Right renal cortex interstitium (tissue), 3 donors: ENCODE results near the gene HOXA6. TPM values are rescaled to one million over a fixed set of nuclear protein-coding genes. Genes with fewer than 3 reads are reported as not detected.

Experiments
- DNase-seq, 3 donors: peaks; one replicate each; pipeline ENCODE4 v3.0.0-alpha.2; 2013; ENCODE audit warnings: low read depth in 3 of 3, low spot score in 2 of 3
- polyA plus RNA-seq, 3 donors: library from polyadenylated mRNA; unstranded; fragments of 120-200 nt; gene quantifications; one replicate each; pipeline ENCODE4 v1.2.1, GENCODE V29; 2013; ENCODE audit not compliant: insufficient read length in 3 of 3

The HOXA6 gene
- polyA plus RNA-seq, 3 donors = 18.7 to 24.4 (median 22.0) TPM

DNA sequence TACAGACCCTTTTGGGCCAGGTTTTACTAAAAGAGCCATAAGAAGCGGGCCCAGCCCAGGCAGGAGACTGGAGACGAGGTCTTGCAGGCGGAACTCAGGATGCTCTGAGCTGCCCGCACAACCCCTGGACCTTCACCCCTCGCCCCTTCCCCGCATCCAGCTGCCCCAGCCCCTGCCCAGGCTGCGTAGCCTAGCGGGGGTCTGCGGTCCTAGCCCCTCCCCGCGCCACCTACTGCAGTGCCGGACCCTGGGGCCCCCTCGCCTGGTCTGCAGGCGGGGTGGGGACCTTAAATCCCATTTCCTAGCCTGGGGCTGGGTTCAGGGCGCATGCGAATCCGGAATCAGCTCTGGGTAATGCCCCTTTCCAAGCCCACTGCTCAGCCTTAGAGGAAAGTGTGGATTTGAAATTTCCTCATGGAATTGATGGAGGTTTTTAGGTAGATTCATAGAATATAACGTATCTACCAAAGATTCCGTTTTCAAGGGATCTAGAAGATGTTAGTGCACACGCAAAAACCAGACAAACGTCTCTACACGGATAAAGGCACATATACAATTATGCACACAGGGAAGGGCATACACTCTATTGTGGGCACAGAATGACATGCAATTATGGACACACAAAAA is 5.4 kb upstream of the HOXA6 start:
- no peak for DNase-seq

DNA sequence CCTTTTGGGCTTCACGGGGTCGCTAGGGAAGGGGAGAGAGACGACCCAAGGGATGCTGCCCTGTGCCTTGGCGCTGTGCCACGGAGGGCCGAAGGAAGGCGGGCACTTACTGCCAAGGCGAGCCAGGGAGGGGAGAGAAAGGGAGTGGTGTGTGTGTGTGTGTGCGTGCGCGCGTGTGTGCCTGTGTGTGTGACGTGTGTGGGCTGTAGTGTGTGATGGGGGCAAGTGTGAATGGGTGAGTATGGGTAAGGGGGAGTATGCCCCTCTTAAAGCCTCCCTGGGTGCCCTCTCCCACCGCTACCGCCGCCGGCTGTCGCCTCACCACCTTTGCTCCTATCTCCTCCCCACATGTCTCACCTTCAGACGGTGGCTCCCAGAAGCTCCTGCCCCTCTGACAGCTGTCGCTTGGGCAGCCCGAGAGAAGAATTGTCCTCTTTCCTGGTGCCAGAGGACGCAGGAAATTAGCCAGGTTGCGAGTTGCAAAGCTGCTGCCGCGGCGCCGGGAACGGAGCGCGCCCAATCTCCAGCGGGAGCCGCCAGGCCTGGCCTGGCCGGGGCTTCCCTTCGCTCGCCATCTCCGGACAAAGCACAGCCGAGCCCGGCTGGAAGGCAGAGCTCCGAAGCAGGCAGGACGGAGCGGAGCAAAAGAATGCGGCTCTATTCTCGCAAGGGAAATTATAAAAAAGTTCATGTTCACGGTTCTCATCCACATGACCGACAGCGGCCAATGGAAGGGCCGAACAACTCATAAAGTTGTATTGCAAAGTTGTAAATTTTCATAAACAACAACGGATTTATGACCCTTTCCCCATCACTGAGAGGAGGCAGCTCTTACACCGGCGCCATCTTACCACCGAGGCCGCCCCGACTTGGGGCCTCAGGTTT is 4.6 kb upstream of the HOXA6 start, which contains the start of gene HOXA3:
Gene HOXA3 (minus strand): TSS at position 653 of the 885 bp plus-strand sequence. CDS start 41,943 bp downstream, outside the sequence.
- DNase-seq = peak in 1 of 3 donors; percentile 86

DNA sequence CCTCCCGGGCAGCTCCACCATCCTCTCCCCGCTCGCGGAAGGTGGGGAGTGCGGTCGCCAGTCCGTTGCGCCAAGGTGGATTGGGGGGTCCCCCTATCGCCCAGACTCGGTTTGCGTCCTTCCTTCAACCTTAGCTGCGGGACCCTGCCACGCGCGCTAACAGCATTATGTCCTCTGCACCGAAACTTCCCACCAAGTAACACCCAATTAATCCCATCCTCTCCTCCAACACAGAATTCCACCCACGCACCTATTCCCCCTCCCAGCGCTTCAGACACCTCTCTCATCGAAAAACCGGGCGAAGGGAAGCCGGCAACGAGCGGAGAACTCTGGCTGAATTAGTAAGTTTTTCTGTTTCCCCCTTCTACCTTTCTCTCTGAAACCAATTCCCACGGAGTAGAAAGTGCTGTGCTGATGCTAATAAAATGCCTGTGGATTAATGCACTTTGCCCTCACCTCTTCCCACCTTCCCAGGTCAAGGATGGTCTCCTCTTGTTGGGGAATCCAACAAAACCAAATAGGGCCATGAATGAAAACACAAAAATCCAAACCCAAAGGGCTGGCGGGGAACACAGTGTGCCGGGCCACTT is 3.9 kb upstream of the HOXA6 start:
- DNase-seq = no peak

DNA sequence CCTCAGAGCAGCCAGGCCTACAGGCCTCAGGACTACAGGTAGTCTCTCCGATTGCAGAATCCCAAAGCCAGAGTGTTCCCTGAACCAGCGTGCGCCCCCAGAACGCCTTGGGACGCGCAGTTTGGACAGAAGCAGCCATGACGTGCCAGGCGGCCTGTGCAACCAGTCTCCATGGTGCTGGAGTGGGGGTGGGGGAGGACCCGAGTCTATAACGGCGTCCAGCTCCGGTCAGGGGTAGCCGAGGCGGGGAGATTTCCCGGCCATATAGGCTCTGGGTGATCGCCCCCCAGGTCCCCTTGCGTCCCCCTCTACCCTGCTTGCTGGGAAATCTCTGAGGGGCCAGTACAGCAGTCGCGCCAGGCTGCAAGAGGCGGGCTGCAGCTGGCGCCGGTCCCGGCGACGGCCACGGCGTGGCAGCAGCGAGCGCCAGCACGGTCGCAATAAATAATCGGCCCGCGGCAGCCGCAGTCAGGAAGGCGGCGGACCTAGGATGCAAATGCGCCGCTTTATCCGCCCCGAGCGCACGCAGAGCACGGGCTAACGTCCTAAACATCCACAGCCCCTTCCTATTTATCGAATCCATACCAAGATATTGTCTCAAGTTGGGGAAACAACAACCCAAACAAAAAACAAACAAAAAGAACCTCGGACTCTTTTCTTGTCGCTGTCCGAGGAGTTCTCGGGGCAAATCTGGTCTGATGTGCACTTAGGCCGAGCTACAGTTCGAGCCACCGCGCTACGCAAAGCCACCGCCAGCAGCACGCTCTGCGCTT is 3.2 kb upstream of the HOXA6 start:
- DNase-seq = no peak

DNA sequence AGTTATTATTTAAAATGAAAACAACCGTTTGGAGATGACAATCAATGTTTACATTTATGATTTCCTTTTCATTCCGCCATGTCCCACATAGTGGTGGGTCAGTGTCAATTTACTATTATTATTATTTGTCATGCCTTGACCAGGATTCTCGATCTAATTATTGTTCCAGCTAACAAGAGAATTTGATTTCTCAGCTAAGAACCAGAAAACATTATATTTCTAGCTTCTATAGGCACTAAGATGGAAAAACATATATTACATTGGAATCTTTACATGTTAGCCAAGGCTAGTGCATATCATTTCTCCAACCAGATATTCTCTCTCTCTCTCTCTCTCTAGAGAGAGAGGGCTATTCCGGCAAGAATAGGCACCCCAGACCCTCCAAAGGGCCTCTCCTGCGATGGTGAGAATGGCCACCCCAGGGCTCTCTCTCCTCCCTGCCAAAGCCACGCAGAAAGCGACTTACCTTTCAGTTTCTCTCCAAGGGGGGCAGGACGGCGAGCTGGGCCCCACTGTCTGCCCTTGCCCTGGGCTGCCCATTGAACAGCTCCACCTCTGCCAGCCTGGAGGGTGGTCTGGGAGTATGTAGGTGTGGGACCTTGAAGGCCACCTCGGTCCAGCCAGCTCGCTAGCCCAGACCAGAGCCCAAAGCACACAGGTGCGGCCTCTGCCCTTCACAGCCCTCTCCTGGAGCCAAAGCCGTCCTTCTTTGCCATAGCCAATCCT is 2.4 kb upstream of the HOXA6 start:
- DNase-seq = no peak

DNA sequence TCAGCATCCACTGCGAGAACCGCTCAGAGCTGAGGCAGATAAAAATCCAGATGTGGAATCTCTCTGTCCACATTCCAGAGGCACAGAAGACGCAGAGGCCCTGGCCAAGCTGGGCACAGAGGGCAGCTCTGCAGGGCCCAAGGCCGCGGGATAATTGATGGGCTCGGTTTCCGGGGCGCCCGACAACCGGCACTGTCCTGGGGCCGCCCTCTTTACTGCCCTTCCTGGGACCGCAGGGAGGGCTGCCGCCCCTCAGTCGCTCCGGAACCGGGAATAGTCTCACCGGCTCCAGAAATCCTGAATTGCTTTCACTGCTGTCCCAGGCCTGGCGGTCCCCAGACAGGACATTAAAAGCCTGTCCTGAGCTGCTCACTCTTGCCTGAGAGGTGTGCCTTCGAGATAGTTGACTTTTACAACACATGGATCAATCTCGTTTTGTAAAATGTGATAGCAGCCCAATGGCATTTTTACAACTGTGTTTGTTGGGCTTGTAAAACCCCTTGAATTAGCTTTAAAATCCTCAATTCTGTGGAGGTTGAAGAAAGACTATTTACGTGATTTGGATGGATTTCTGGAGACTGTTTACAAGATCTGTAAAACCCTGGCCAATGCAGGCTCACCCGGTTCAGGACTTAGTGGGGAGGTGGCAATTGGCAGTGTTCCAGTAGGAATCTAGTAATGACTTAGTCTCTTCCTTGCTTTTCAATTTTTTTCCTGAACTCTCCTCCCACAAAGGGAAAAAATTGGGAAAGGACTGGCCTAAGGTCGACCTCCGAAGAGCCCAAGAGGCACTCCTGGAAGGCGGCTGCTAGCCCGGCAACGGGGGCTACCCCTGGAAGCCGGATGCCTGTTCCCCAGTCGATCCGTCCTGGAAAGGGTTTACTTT is 1.4 kb upstream of the HOXA6 start:
- no peak for DNase-seq

DNA sequence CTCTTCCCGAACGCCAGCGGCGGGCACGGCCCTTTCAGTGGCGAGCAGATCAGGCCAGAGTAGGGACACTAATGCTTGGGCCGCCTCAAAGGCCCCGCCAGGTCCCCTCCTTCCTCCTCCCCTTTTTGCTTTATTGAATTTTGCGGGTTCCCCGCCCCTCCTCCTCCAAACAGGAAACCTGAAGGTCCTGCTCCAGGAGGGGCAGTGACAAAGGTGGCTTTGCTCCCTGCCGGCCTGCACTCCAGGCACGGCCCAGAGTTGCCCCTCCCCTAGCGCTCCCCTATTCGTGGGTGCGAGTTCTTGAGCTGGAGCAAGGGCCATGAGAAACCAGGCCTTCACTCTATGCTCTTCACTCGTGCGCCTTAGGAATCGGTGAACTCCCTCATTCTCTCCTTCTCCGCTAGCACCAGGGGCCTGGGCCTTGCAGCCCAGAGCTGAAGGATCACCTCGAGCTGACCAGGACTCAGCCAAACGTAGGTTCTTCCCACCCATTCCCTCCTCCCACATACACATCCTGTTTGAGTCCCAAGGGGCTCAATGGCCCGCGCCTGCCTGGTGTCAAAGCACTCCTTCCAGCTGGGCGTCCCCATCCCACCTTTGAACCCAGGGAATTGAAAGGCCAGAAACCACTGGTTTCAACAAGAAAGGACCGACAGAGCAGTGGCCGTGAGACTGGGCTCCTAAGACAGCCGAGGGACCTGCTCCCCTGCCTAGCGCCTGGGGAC is 619 bp upstream of the HOXA6 start:
- no peak for DNase-seq

DNA sequence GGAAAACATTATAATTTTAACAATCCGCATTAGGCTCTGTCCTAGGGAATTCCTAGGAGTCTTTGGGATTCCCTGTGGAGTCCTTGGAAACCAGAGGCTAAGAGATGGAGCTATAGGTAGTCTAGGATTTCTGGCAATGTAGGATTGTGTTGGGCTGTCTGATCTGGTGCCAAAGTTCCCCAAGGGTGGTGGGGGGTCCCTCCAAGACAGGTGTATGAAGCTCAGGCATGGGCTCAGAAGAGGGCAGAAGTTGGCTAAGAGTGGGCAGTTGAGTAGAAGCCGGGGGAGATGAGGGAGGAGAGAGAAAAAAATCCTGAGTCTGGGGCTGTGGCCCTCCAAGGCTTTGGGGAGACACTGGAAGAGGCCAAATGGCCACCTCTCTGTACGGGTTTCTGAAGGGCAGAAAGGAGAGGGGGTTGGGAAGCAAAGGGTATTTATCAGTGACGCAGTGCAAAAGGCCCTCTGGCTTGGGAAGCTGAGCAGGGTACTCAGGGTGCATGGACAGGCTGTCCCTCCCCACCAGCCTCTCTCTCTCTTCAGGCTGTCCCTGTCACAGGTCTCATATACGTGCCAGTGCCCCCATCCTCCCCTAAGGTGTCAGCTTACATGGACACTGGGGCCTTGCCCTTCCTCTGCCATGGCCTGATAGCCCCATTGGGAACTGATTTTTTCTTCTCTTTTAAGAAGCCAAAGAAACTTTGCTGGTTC is 929 bp downstream of the HOXA6 start:
- DNase-seq = no peak

DNA sequence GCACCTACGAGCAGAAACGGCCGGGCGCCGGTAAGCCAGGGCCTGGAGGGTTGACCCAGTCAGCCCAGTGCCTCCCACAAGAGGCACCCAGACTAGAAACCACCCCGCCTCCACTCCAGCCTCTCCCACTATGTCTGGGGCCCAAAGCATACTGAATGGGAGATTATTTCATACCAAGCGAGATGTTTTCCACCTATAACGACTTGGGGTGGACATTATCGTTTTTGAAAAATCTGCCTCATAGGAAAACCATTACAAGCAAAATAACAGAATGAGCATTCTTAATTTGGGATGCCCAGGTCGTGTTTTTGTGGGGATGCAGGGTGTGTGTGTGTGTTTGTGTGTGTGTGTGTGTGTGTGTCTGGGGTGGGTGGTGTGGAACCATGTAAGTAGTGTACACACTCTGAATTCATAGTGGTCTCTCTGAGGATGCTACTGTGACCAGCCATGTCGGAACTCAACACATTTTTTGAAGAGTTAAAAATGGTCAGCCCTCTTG is 1.6 kb downstream of the HOXA6 start:
- no peak for DNase-seq

DNA sequence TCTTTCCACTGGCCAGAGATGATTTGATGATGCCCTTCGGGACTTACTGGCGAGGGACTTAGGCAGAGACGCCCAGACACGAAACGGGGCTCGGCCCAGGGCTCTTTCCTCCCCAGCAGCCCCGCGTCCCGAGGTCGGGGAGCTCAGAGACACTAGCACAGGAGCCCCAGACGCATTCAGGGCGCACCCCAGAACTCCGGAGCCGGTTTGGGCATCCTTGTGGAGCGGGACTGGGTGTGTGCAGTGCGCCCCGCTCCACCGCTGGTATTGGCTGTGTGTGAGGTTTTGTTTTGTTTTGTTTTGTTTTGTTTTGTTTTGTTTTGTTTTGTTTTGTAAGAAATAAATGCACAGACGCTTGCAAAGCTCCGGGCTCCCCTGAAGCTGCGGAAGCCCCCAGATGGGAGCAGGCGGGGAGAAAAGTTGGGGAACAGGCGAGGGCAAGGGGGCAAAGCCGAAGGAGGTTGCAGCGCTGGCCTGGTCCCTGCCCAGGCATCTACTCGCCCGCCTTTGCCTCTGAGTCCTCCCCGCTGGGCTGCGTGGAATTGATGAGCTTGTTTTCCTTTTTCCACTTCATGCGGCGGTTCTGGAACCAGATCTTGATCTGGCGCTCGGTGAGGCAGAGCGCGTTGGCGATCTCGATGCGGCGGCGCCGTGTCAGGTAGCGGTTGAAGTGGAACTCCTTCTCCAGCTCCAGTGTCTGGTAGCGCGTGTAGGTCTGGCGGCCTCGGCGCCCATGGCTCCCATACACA is 2.2 kb downstream of the HOXA6 start:
- no peak for DNase-seq

DNA sequence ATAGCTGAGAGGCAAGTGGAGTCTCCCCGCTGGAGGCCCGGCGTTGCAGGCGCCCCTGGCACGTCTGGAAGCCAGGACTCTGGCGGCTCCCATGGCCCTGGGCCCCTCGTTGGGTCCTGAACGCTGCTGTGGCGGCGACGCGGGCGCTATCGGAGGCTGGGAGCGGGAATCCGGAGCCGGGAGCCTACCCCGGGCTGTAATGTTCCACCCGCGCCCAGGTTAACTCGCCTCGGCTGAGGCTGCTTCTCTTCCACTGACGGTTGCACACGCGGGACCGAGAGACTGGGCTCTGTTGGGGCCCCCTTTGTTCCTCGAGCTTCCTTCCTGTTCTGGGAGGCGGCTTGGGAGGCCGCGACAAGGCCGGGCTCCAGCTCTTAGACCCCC is 2.8 kb downstream of the HOXA6 start:
- DNase-seq = no peak

DNA sequence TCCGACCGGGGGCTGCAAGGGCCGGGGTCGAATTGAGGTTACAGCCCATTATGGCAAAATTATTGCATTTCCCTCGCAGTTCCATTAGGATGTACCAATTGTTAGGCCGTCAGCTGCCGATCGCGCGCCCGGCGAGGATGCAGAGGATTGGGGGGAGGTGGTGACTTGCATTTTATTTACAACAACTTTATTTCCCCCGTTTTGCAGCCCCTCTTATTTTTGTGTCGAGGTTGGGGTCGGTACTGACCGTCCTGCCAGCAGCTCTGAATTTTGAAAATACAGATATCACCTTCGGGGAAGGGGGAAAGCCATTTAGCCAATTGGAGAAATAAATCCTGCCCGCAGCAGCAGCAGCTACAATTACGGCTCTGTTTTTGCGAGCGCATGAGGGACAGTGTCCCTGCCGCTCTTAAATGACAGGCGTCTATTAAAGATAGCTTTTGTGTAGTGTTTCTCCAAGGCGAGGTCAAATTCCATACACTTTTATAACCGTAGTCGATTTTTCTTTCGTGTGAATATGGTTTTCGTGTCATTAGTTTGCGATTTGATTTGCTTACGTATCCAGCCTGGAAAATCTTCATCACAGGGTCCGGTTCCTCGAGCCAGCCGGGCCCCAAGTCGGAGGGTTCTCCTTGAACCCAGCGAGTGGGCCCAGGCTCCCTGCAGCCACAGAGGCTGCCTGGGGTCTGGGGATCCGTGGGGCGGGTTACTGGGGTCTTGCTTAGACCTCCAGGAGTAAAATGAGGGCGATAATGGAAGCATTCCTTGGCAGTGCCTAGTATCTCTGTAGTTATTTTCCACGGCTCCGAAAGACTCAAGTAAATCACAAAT is 3.4 kb downstream of the HOXA6 start:
- DNase-seq = no peak

DNA sequence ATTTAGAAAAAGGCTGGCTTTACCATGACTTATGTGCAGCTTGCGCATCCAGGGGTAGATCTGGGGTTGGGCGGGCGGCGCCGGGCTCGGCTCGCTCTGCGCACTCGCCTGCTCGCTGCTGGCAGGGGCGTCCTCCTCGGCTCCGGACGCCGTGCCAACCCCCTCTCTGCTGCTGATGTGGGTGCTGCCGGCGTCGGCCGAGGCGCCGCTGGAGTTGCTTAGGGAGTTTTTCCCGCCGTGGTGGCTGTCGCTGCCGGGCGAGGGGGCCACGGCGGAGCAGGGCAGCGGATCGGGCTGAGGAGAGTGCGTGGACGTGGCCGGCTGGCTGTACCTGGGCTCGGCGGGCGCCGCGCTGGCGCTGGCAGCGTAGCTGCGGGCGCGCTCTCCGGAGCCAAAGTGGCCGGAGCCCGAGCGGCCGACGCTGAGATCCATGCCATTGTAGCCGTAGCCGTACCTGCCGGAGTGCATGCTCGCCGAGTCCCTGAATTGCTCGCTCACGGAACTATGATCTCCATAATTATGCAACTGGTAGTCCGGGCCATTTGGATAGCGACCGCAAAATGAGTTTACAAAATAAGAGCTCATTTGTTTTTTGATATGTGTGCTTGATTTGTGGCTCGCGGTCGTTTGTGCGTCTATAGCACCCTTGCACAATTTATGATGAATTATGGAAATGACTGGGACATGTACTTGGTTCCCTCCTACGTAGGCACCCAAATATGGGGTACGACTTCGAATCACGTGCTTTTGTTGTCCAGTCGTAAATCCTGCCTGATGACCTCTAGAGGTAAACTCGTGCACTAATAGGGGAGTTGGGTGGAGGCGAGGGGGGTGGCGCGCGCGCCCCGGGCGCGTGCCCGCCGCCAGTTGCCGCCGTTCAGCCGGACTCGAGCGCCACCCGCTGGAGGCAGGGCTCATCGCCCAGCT is 4.3 kb downstream of the HOXA6 start, which contains the start of gene HOXA5:
Gene HOXA5 (minus strand): TSS at position 659 of the 927 bp plus-strand sequence. CDS start 74 bp downstream, at position 585.
- peak in 2 of 3 donors; percentile 87 to 90 for DNase-seq

DNA sequence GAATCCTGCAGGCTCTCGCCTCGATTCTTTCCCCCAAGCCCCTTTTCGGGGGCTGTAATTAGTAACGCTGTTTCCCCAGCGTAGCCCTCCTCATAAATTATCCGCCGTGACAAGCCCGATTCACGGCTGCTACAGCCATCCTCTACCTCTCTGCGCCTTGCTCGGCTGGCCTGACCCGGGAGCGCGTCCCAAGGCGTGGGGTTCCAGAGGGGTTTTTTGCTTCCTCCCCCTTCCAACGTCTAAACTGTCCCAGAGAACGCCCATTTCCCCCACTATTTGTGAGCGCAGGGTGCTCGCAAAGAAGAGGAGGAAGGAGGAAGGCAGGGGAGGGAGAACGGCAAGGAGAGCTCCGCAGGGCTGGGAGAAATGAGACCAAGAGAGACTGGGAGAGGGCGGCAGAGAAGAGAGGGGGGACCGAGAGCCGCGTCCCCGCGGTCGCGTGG is 5.0 kb downstream of the HOXA6 start:
- no peak for DNase-seq
